HS-27A (cell line): ENCODE measurements around the gene MAP4K3.
A peak's percentile ranks its signal among the peaks of the same experiment; 100 is the strongest.
"Not testable (repeated sequence)": the region's sequence is repeated elsewhere in the genome, so short reads cannot be mapped to it uniquely, and the experiment has no call there.

ENCODE experiments used
- DNase-seq: peaks from one replicate; pipeline ENCODE4 v3.0.0-alpha.2; 2012; ENCODE audit warnings: low read depth, missing footprints

MAP4K3 gene

GRCh38 chr2:39370101-39370500 is 67.0 kb downstream of the MAP4K3 start:
- no peak for DNase-seq

- DNase-seq = no peak
Measured at GRCh38 chr2:39368846-39369245, 68.2 kb downstream of the MAP4K3 start.

DNA sequence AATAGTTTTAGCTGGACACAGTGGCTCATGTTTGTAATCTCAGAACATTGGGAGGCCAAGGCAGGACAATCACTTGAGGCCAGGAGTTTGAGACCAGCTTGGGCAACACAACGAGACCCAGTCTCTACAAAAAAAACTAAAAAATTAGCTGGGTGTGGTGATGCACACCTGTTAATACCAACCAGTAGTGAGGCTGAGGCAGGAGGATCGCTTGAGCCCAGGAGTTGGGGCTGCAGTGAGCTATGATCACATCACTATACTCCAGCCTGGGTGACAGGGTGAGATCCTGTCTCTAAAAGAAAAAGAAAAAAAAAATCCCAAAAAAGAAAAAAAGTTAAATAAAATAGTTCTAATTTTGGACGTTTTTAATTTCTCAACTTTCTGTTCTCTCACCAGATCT is 68.7 kb downstream of the MAP4K3 start:
- DNase-seq = no peak

DNA sequence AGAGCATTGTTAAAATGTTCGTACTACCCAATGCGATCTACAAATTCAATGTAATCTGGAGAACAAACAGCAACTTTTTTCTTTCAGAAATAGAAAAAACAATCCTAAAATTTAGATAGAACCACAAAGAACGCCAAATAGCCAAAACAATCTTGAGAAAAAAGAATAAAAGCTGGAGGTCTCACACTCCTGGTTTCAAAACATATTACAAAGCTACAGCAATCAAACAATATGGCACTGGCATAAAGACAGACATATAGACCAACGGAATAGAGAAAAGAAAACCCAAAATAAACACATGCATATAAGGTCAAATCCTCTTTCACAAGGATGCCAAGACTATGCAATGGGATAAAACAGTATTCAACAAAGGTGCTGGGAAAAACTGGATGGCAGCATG is 74.5 kb downstream of the MAP4K3 start:
- DNase-seq = no peak

DNA sequence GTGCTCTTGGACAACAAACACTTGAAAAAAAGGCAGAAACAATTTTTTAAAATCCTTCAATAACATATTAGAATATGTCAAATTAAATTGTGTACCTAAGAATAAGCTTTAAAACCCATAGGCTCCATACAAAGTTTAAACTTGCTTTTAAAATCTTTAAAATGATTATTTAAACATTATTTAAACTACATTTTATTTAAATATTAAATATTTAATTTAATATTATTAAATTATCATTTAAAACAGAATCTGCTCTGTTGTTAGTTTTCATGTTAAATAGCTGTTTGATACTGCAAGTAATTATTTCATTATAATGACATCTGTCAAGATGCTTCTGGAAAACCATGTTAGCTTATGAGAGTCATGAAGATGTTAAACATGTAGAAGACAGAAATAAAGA is 75.6 kb downstream of the MAP4K3 start:
- DNase-seq = no peak

- not testable (repeated sequence) for DNase-seq
Measured at GRCh38 chr2:39360342-39360741, 76.7 kb downstream of the MAP4K3 start.

DNA sequence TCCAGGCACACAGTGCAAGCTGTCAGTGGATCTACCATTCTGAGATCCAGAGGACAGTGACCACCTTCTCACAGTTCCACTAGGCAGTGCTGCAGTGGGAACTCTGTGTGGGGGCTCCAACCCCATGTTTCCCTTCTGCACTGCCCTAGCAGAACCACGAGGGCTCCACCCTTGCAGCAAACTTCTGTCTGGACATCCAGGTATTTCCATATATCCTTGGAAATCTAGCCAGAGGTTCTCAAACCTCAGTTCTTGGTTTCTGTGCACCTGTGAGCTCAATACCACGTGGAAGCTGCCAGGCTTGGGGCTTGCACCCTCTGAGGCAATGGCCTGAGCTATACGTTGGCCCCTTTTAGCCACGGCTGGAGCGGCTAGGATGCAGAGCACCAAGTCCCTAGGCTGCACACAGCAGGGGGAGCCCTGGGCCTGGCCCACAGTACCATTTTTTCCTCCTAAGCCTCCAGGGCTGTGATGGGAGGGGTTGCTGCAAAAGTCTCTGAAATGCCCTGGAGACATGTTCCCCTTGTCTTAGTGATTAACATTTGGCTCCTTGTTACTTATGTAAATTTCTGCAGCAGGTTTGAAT is 77.5 kb downstream of the MAP4K3 start:
- DNase-seq = no peak

GRCh38 chr2:39356922-39357639 is 80.0 kb downstream of the MAP4K3 start:
- DNase-seq = no peak

GRCh38 chr2:39350658-39351057 is 86.4 kb downstream of the MAP4K3 start:
- no peak for DNase-seq

DNA sequence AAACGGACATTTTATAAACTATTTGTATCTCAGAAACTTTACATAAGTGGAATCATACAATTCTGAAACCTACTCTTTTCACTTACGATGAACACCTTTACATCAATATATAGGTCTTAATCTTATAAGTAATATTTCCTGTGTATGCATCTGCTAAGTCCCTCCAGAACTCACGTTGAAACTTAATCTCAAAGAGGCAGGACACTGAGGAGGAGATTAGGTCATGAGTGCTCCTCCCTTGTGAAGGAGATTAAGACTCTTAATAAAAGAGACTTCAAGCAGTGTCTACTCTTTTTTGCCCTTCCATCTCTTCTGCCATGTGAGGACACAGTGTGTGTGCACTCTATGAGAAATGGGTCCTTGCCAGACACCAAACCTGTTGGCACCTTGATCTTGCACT is 98.6 kb downstream of the MAP4K3 start:
- DNase-seq = no peak

- no peak for DNase-seq
Measured at GRCh38 chr2:39335930-39336329, 101.2 kb downstream of the MAP4K3 start.

- DNase-seq = no peak
Measured at GRCh38 chr2:39334978-39335377, 102.1 kb downstream of the MAP4K3 start.

DNA sequence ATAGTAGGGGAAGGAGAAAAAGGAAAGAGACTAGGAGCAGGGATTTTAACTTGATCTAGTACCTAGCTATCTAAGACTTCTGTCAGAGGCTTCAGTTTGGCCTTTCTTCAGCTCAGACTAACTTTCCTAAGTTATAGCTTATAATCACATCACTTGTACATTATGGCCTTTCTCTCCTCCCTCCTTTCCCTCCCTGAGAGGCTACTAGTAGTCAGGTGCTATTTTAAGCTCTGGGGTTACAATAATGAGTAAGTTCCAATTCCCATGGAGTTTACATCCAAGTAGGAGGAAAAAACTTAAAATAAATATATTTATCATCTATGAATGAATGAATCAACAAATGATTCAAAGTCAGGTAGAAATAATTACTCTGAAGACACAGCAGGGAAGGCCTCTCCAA is 102.6 kb downstream of the MAP4K3 start:
- DNase-seq = no peak

DNA sequence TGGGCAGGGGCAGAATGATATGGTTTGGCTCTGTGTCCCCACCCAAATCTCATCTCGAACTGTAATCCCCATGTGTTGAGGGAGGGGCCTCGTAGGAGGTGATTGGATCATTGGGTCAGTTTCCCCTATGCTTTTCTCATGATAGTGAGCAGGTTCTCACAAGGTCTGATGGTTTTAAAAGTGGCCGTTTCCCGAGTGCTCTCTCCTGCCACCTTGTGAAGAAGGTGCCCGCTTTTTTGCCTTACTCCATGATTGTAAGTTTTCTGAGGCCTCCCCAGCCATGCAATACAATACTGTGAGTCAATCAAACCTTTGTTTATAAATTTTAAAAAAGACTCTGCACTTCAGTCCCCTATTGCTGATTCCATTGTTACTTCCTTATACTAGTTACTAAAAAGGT is 110.4 kb downstream of the MAP4K3 start:
- no peak for DNase-seq

- DNase-seq = peak; percentile 3
Measured at GRCh38 chr2:39325966-39326365, 111.1 kb downstream of the MAP4K3 start.

GRCh38 chr2:39321056-39322035 is 115.7 kb downstream of the MAP4K3 start:
- not testable (repeated sequence) for DNase-seq

GRCh38 chr2:39320162-39320561 is 116.9 kb downstream of the MAP4K3 start:
- DNase-seq = no peak

DNA sequence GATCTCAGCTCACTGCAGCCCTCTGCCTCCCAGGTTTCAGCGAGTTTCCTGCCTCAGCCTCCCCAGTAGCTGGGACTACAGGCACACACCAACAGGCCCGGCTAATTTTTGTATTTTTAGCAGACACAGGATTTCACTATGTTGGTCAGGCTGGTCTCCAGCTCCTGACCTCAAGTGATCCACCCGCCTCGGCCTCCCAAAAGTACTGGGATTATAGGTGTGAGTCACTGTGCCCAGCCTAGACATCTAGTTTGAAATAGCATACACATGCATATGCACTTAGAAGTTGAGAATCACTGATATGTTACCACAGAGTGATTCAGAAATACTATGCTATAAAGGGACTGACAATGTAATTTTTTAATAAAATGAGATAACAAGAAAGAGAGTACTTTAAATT is 123.5 kb downstream of the MAP4K3 start:
- peak; percentile 34 for DNase-seq

GRCh38 chr2:39311469-39311868 is 125.6 kb downstream of the MAP4K3 start:
- DNase-seq = no peak

- DNase-seq = no peak
Measured at GRCh38 chr2:39308778-39309177, 128.3 kb downstream of the MAP4K3 start.

DNA sequence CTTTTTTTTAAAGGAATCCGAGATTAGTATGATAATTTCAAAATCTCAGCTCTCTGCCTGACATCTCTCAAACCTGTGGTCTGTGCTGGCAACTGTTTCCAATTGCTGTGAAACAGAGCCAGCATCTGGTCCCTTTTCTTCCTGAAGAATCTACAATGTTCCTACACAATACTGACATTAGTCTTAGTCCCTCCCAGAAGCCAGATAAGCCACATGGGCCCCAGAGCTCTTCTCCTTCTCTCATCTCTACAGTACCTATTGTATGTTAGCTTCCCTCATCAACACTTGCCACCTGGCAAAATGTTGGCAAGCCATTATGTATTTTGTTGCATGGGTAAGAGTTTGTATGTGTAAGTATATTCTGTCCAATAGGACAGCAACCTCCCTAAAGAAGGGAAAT is 130.5 kb downstream of the MAP4K3 start:
- DNase-seq = no peak

DNA sequence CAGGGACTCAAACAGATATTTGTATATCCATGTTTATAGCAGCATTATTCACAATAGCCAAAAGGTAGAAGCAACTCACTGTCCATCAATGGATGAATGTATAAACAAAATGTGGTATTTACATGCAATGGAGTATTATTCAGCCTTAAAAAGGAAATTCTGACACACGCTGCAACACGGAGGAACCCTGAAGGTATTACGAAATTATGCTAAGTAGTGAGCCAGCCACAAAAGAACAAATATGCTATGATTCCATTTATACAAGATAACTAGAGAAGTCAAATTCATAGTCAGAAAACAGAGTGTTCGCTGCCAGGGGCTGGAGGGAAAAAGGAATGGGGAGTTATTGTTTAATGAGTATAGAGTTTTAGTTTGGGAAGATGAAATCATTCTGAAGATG is 132.4 kb downstream of the MAP4K3 start:
- DNase-seq = no peak

GRCh38 chr2:39304200-39304599 is 132.9 kb downstream of the MAP4K3 start:
- DNase-seq = peak; percentile 4
